Spleen (tissue), 7 donors: ENCODE data around the gene MYT1.

Experiments
- CTCF ChIP-seq, 11 experiments: fragments of 200-600 bp in 7 of 11; fragments of 450-650 bp in 4 of 11; sonication (generic) in 4 of 11; IDR thresholded peaks in 8 of 11; conservative IDR thresholded peaks in 3 of 11; 1 replicate in 7 of 11; 2 replicates in 4 of 11; pipeline versions ENCODE4 v1.4.0 to v1.8.0; 2016 to 2021; ENCODE audit warnings: antibody characterized with exemption in 11 of 11, inconsistent platforms in 4 of 11, mild to moderate bottlenecking in 1 of 11
- POLR2A ChIP-seq, 3 donors: fragments of 450-650 bp; IDR thresholded peaks; one replicate each; pipeline ENCODE4 v1.5.1; 2017; ENCODE audit warnings: antibody characterized with exemption in 3 of 3, mild to moderate bottlenecking in 1 of 3
- POLR2AphosphoS5 ChIP-seq, 3 donors: sonication (generic); formaldehyde crosslinking; IDR thresholded peaks; one replicate each; pipeline ENCODE4 v1.5.1; 2017; ENCODE audit warnings: antibody characterized with exemption in 3 of 3
- donor health status: DM: no; HTN: no; CAD: no; lungs with moderate emphysema.
- donor health status: DM: no; HTN: no; CAD: no.
- donor health status: DM: no; HTN: no; CAD: no.

GRCh38 chr20:64283646-64284045, 119.4 kb downstream of the MYT1 start:
- TF ChIP-seq POLR2AphosphoS5 (IDR thresholded peaks at IDR 0.05) (no peak), CTCF (IDR thresholded peaks at IDR 0.05 in 8 of 11, conservative IDR thresholded peaks at IDR 0.05 in 3 of 11) (no peak), POLR2A (IDR thresholded peaks at IDR 0.05) (no peak)
